ENCODE measurements around the gene MAP4. TPM values are rescaled to one million over a fixed set of nuclear protein-coding genes. Genes with fewer than 3 reads are reported as not detected.

MAP4 gene
- total and polyA plus RNA-seq, 2 of the 13 experiments (the other 11 are each of a cell fraction or from before 2014, with no cell fraction given), result 33.1 to 38.7 TPM

DNA sequence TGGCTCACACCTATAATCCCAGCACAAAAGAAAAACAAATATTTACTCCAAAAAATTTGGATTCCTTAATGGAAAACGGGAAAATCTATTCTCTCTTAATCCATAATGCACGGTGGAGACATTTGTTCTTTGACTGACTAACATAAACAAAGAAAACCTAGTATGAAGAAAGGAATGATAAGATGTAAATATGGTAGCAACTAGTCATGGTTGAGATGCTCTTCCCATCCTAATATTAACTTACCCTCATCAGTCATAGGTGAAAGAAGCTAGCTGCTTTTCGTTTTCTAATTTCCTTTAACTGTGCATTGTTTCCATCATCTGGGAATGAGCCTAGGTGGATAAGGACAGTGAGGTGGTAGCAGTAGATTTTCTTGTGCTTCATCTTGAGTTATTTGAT, 22.0 kb downstream of the MAP4 start (continued):
- TF ChIP-seq, protein P1, sequence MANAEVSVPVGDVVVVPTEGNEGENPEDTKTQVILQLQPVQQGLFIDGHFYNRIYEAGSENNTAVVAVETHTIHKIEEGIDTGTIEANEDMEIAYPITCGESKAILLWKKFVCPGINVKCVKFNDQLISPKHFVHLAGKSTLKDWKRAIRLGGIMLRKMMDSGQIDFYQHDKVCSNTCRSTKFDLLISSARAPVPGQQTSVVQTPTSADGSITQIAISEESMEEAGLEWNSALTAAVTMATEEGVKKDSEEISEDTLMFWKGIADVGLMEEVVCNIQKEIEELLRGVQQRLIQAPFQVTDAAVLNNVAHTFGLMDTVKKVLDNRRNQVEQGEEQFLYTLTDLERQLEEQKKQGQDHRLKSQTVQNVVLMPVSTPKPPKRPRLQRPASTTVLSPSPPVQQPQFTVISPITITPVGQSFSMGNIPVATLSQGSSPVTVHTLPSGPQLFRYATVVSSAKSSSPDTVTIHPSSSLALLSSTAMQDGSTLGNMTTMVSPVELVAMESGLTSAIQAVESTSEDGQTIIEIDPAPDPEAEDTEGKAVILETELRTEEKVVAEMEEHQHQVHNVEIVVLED (CRISPR knock-in tag; IDR thresholded peaks at IDR 0.05; ENCODE audit: borderline replicate concordance), result no peak
- TF ChIP-seq ZNF256 (CRISPR knock-in tag; conservative IDR thresholded peaks at IDR 0.05), result no peak
- TF ChIP-seq, protein P2, sequence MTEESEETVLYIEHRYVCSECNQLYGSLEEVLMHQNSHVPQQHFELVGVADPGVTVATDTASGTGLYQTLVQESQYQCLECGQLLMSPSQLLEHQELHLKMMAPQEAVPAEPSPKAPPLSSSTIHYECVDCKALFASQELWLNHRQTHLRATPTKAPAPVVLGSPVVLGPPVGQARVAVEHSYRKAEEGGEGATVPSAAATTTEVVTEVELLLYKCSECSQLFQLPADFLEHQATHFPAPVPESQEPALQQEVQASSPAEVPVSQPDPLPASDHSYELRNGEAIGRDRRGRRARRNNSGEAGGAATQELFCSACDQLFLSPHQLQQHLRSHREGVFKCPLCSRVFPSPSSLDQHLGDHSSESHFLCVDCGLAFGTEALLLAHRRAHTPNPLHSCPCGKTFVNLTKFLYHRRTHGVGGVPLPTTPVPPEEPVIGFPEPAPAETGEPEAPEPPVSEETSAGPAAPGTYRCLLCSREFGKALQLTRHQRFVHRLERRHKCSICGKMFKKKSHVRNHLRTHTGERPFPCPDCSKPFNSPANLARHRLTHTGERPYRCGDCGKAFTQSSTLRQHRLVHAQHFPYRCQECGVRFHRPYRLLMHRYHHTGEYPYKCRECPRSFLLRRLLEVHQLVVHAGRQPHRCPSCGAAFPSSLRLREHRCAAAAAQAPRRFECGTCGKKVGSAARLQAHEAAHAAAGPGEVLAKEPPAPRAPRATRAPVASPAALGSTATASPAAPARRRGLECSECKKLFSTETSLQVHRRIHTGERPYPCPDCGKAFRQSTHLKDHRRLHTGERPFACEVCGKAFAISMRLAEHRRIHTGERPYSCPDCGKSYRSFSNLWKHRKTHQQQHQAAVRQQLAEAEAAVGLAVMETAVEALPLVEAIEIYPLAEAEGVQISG (CRISPR knock-in tag; IDR thresholded peaks at IDR 0.05), result no peak

DNA sequence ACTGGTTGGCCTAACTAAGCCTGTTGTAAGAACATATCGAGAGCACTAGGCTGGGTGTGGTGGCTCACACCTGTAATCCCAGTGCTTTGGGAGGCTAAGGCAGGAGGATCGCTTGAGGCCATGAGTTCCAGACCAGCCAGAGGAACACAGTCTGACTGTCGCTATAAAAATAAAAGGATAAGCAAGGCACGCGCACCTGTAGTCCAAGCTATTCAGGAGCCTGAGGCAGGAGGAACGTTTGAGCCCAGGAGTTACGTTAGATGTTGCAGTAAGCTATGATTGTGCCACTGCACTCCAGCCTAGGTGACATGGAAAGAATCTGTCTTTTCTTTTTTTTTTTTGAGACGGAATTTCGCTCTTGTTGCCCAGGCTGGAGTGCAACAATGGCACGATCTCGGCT, 24.9 kb downstream of the MAP4 start:
- Histone ChIP-seq H3K4me3 (replicated peaks in 1 of 3; ENCODE audit: insufficient read depth in 1 of 3, low read depth in 2 of 3, low read length in 3 of 3) (no peak overlapping the region), H3K36me3 (replicated peaks in 1 of 2; ENCODE audit: control insufficient read depth in 1 of 2, insufficient read depth in 2 of 2, low read length in 2 of 2) (peaks cover 9 to 49% of the 10 kb centered on the region in 2 experiments), H3K4me2 (ENCODE audit: low read depth, low read length) (no peak overlapping the region), H3K9me3 (ENCODE audit: low read length) (no peaks in the 10 kb centered on the region), H3K4me1 (ENCODE audit: insufficient read depth, low read length) (no peaks in the 10 kb centered on the region), H4K20me1 (ENCODE audit: insufficient read depth, low read length) (peaks cover 3% of the 10 kb centered on the region; the same call in 1 of the 2 replicates), H3K79me2 (ENCODE audit: insufficient read depth, low read length) (peaks cover 9% of the 10 kb centered on the region), H3K27ac (ENCODE audit: extremely low read length, insufficient read depth, low read length) (no peak overlapping the region), H3K9ac (ENCODE audit: insufficient read depth, low read depth, low read length) (no peak overlapping the region), H2AFZ (ENCODE audit: low read length) (no peak overlapping the region), H3K27me3 (ENCODE audit: control insufficient read depth in 1 of 2, insufficient read depth in 2 of 2, low read length in 2 of 2) (no peaks in the 10 kb centered on the region)
- ChIA-PET POLR2A (no interaction called here), CTCF (ENCODE audit: low intra/inter-chr PET ratio, low total read pairs) (no interaction called here)
- ATAC-seq, result no peak
- intact Hi-C loops (cut with micrococcal nuclease; ENCODE audit: unreplicated experiment), result loop anchor here (2.0 kb wide), 1 partner anchor 141 kb away; no protein-coding TSS in a partner anchor
- DNase-seq (ENCODE audit: low spot score), result no peak
- TF ChIP-seq ZNF121 (CRISPR knock-in tag; IDR thresholded peaks at IDR 0.05) (no peak), HMG20A (CRISPR knock-in tag; IDR thresholded peaks at IDR 0.05; ENCODE audit: borderline replicate concordance) (no peak)
- WGBS (ENCODE audit: low lambda C conversion rate), result 98% methylated on average over 11 of the region's 11 CpGs
- no TSS peak for BruUV-seq (replicated peaks)
- in situ Hi-C loops (cut with HindIII; ENCODE audit: extremely low pct_ligation_motif_present, low pct_unique_long_range_greater_than_20kb), result loop anchor here (10.0 kb wide), 2 partner anchors 137 to 163 kb away; no protein-coding TSS in a partner anchor
- FAIRE-seq, result no peak
